LNCaP clone FGC (cell line): ENCODE data around the gene ITGA8.

ENCODE experiments used
- DNase-seq: peaks from one replicate; pipeline ENCODE4 v3.0.0-alpha.2; 2011; ENCODE audit warnings: low read depth
- H3K4me3 ChIP-seq: 2 replicates; pipeline ENCODE4 v1.5.1; 2011; ENCODE audit warnings: mild to moderate bottlenecking, low read depth, low read length, control low read depth
- TF ChIP-seq, protein P1 (sequence below): IDR thresholded peaks from 2 replicates; pipeline ENCODE4 v1.5.1; 2012; ENCODE audit warnings: mild to moderate bottlenecking; ENCODE audit not compliant: control insufficient read depth, insufficient read depth; ENCODE audit errors: extremely low read depth

The ITGA8 gene

DNA sequence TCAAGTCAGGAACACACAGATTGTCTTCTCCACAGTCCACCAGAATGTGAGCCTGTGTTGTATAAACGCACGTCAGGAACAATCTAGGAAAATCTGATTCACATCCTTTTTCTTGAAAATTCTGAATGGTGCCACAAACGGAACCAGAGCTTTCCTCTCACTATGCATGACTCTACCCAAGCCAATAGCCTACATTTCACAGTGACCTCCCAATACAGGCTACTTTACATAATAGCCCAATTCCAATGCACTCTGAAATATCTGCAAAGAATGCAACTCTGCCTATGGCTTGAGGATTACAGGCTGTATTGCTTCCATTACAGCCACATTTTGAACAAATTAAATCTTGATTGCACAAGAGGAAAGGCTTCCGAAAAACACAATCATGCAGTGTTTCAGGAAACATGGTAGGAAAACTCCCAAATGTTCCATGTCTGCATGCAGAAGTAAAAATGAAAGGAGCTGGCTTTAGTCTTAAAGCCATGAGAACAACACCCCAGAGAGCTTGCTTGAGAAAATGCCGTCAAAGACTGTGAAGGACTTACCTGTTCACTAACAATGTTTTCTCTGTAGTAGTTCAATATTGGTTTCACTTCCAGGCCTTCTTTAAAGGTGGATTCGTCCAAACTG, 113.9 kb downstream of the ITGA8 start:
- DNase-seq, result no peak
- H3K4me3 ChIP-seq, result no peak overlapping the region
- TF ChIP-seq, protein P1, sequence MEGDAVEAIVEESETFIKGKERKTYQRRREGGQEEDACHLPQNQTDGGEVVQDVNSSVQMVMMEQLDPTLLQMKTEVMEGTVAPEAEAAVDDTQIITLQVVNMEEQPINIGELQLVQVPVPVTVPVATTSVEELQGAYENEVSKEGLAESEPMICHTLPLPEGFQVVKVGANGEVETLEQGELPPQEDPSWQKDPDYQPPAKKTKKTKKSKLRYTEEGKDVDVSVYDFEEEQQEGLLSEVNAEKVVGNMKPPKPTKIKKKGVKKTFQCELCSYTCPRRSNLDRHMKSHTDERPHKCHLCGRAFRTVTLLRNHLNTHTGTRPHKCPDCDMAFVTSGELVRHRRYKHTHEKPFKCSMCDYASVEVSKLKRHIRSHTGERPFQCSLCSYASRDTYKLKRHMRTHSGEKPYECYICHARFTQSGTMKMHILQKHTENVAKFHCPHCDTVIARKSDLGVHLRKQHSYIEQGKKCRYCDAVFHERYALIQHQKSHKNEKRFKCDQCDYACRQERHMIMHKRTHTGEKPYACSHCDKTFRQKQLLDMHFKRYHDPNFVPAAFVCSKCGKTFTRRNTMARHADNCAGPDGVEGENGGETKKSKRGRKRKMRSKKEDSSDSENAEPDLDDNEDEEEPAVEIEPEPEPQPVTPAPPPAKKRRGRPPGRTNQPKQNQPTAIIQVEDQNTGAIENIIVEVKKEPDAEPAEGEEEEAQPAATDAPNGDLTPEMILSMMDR, result no peak

DNA sequence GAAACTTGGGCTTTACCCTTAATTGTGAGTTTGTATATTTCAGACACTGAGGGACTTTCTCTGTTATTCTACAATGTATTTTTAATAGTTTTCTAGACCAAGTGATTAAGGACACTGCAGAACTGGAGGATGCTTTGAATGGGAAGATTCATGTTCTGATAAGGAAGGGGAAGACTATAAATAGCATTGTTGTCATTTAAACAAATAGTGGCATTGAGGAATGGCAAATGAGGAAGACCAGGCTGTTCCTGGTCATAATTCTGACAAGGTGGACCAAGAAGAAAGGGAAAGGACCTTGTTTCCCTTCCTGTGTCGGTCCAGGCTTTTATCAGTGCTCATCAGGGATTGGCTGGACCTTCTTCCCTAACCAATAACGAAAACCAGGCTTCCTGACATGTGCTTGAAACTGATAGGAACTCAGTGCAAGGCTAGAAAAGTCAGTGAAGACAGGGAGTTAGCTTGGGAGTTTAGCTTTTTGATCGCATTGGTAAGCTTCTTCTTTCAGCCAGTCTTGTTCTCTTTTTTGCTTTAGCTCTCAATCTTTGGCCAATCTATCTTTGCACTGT, 116.2 kb downstream of the ITGA8 start:
- no peak overlapping the region for H3K4me3 ChIP-seq
- TF ChIP-seq, protein P1, result no peak
- DNase-seq, result peak; percentile 73

- DNase-seq, result peak; percentile 78
- H3K4me3 ChIP-seq, result no peak overlapping the region
- TF ChIP-seq, protein P1, result no peak
Measured at GRCh38 chr10:15601819-15602218, 117.9 kb downstream of the ITGA8 start.

DNA sequence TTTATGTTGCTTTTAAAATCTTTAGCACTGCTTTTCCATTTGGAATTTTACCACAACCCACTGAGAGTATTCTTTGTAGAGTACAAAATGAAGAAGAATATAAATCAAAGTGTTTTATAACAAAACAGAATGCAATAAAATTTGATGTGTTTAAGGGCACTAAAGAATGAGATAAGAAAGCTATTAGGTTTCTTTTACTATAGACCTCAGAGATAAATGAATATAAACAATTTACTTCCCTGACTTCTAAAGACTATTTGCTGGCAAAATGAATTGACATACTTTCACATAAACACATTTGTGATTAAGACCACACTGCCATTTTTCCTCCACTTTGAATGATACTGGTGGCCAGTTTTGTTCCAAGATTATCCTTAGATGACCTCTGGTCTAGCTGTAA, 124.5 kb downstream of the ITGA8 start:
- no peak overlapping the region for H3K4me3 ChIP-seq
- TF ChIP-seq, protein P1, result no peak
- no peak for DNase-seq

GRCh38 chr10:15591937-15592336, 127.8 kb downstream of the ITGA8 start:
- DNase-seq, result no peak
- no peak overlapping the region for H3K4me3 ChIP-seq
- TF ChIP-seq, protein P1, result no peak

GRCh38 chr10:15591431-15591830, 128.3 kb downstream of the ITGA8 start:
- DNase-seq, result no peak
- H3K4me3 ChIP-seq, result no peak overlapping the region
- TF ChIP-seq, protein P1, result no peak
